Osteoblast (primary cell): ENCODE data around the gene TMEM86A. TPM values are rescaled to one million over a fixed set of nuclear protein-coding genes. Genes with fewer than 3 reads are reported as not detected.
"Not testable (repeated sequence)": the region's sequence is repeated elsewhere in the genome, so short reads cannot be mapped to it uniquely, and the experiment has no call there.

Experiments
- DNase-seq: peaks from one replicate; pipeline ENCODE4 v3.0.0; 2011; ENCODE audit warnings: low spot score, mixed read lengths; ENCODE audit not compliant: insufficient read length; ENCODE audit errors: missing footprints
- H2AFZ ChIP-seq: 2 replicates; pipeline ENCODE4 v1.6.0; 2011; ENCODE audit warnings: mild to moderate bottlenecking, low read length
- H3K27ac ChIP-seq: 2 replicates; pipeline ENCODE4 v1.5.1; 2011; ENCODE audit warnings: mild to moderate bottlenecking, low read depth, low read length, moderate library complexity
- H3K27me3 ChIP-seq: 2 replicates; pipeline ENCODE4 v1.6.0; 2012; ENCODE audit warnings: mild to moderate bottlenecking, control low read depth, inconsistent platforms, low read length, moderate library complexity; ENCODE audit not compliant: insufficient read depth
- H3K36me3 ChIP-seq: 2 replicates; pipeline ENCODE4 v1.5.1; 2011; ENCODE audit warnings: mild to moderate bottlenecking, low read length, control low read depth, moderate library complexity; ENCODE audit not compliant: insufficient read depth
- H3K4me1 ChIP-seq: 2 replicates; pipeline ENCODE4 v1.5.1; 2011; ENCODE audit warnings: mild to moderate bottlenecking, low read length, control low read depth, moderate library complexity; ENCODE audit not compliant: insufficient read depth
- H3K4me2 ChIP-seq: 2 replicates; pipeline ENCODE4 v1.6.0; 2011; ENCODE audit warnings: mild to moderate bottlenecking, low read length; ENCODE audit not compliant: insufficient read depth
- H3K4me3 ChIP-seq: fragments of 200-600 bp; sonication (generic); 3 replicates; pipeline ENCODE4 v1.5.1; 2012; ENCODE audit warnings: mild to moderate bottlenecking, low read length, inconsistent platforms; ENCODE audit not compliant: insufficient read depth
- H3K79me2 ChIP-seq: 2 replicates; pipeline ENCODE4 v1.6.0; 2012; ENCODE audit warnings: mild to moderate bottlenecking, low read length, control low read depth, inconsistent platforms; ENCODE audit not compliant: insufficient read depth
- H3K9me3 ChIP-seq: 2 replicates; pipeline ENCODE4 v1.5.1; 2011; ENCODE audit warnings: low read depth, low read length, control low read depth
- H4K20me1 ChIP-seq: 2 replicates; pipeline ENCODE4 v1.6.0; 2012; ENCODE audit warnings: mild to moderate bottlenecking, low read length, control low read depth; ENCODE audit not compliant: insufficient read depth
- total RNA-seq: library from RNA; depleted of rRNA; stranded (reverse); fragments of >200 nt; gene quantifications from 2 replicates; pipeline ENCODE4 v1.2.3, GENCODE V29; 2012
- TF ChIP-seq, protein P1 (sequence below): IDR thresholded peaks from 2 replicates; pipeline ENCODE4 v1.5.1; 2011; ENCODE audit warnings: mild to moderate bottlenecking, low read depth, low read length, moderate library complexity; ENCODE audit errors: extremely low read depth

Gene TMEM86A
- total RNA-seq, 1 donor = 3.3 TPM

DNA sequence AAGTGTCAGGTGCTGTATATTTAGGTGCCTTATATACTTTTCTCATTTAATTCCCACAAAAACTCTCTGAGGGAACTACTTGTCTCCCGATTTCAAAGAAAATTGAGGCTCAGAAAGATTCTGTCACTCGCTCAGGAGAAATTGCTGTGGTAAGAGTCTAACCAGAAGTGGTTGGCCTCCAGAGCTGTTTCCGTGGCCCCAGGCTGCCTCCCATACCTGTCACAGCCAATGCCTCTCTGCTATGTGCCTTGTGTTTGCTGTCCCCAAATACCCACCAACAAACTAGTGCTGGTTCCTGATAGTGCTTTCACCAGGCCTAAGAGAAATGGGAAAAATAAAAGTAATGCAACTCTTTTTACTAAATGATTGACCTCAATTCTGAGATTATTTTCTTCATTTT is 21.0 kb upstream of the TMEM86A start:
- no peaks in the 10 kb centered on the region for H3K79me2 ChIP-seq
- TF ChIP-seq, protein P1, sequence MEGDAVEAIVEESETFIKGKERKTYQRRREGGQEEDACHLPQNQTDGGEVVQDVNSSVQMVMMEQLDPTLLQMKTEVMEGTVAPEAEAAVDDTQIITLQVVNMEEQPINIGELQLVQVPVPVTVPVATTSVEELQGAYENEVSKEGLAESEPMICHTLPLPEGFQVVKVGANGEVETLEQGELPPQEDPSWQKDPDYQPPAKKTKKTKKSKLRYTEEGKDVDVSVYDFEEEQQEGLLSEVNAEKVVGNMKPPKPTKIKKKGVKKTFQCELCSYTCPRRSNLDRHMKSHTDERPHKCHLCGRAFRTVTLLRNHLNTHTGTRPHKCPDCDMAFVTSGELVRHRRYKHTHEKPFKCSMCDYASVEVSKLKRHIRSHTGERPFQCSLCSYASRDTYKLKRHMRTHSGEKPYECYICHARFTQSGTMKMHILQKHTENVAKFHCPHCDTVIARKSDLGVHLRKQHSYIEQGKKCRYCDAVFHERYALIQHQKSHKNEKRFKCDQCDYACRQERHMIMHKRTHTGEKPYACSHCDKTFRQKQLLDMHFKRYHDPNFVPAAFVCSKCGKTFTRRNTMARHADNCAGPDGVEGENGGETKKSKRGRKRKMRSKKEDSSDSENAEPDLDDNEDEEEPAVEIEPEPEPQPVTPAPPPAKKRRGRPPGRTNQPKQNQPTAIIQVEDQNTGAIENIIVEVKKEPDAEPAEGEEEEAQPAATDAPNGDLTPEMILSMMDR = no peak
- H3K36me3 ChIP-seq = no peaks in the 10 kb centered on the region
- H3K27me3 ChIP-seq = no peaks in the 10 kb centered on the region
- no peaks in the 10 kb centered on the region for H3K9me3 ChIP-seq
- DNase-seq = no peak
- no peak overlapping the region for H3K4me2 ChIP-seq
- no peak overlapping the region for H2AFZ ChIP-seq
- no peaks in the 10 kb centered on the region for H4K20me1 ChIP-seq
- H3K4me1 ChIP-seq = no peaks in the 10 kb centered on the region
- no peak overlapping the region for H3K4me3 ChIP-seq
- no peak overlapping the region for H3K27ac ChIP-seq

GRCh38 chr11:18681949-18682348 is 16.6 kb upstream of the TMEM86A start:
- H3K27ac ChIP-seq, H3K4me2 ChIP-seq, H3K9me3 ChIP-seq, DNase-seq, H3K27me3 ChIP-seq, H3K36me3 ChIP-seq, H4K20me1 ChIP-seq, H3K79me2 ChIP-seq, H3K4me3 ChIP-seq, H3K4me1 ChIP-seq, H2AFZ ChIP-seq: not testable (repeated sequence)

- no peak overlapping the region for H2AFZ ChIP-seq
- no peaks in the 10 kb centered on the region for H3K36me3 ChIP-seq
- no peak overlapping the region for H3K4me2 ChIP-seq
- DNase-seq = no peak
- TF ChIP-seq, protein P1 = no peak
- no peak overlapping the region for H3K27ac ChIP-seq
- H3K9me3 ChIP-seq = no peaks in the 10 kb centered on the region
- no peaks in the 10 kb centered on the region for H4K20me1 ChIP-seq
- H3K27me3 ChIP-seq = no peaks in the 10 kb centered on the region
- no peaks in the 10 kb centered on the region for H3K4me1 ChIP-seq
- no peak overlapping the region for H3K4me3 ChIP-seq
- no peaks in the 10 kb centered on the region for H3K79me2 ChIP-seq
Measured at GRCh38 chr11:18682466-18682865, 16.1 kb upstream of the TMEM86A start.

DNA sequence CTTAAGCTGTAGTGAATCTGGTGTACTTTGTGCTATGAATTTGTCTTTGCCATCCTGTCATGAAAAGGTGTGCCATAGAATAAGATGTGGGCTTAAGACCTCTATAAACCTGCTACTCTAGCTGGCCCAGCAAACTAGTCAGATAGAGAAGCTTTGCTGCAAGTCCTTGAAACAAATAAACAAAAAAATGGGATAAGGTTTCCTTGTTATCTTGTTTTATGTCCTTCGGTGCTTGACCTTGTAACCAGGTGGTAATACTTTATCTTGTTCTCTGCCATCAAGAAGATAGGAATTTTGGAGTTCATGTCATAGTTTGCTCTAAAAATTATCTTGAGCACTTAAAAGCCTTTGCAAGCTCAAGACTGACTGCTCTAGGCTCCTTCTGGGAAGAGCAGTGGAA is 14.3 kb upstream of the TMEM86A start:
- no peak for DNase-seq
- no peaks in the 10 kb centered on the region for H3K79me2 ChIP-seq
- no peaks in the 10 kb centered on the region for H3K9me3 ChIP-seq
- no peak overlapping the region for H3K4me3 ChIP-seq
- H2AFZ ChIP-seq = no peak overlapping the region
- H3K27me3 ChIP-seq = no peaks in the 10 kb centered on the region
- no peaks in the 10 kb centered on the region for H4K20me1 ChIP-seq
- H3K4me1 ChIP-seq = no peaks in the 10 kb centered on the region
- TF ChIP-seq, protein P1 = no peak
- no peak overlapping the region for H3K27ac ChIP-seq
- H3K36me3 ChIP-seq = no peaks in the 10 kb centered on the region
- no peak overlapping the region for H3K4me2 ChIP-seq

GRCh38 chr11:18691467-18692140 is 7.0 kb upstream of the TMEM86A start:
- H2AFZ ChIP-seq = peak overlapping the region; percentile 51
- not testable (repeated sequence) for H3K27ac ChIP-seq, H3K79me2 ChIP-seq, H3K4me2 ChIP-seq, H3K9me3 ChIP-seq, H4K20me1 ChIP-seq, H3K36me3 ChIP-seq, DNase-seq, H3K4me3 ChIP-seq, H3K4me1 ChIP-seq, H3K27me3 ChIP-seq
